Epithelial cell of esophagus (primary cell): ENCODE measurements around the gene CKB.
A peak's percentile ranks its signal among the peaks of the same experiment; 100 is the strongest.

Source experiments
- DNase-seq: peaks from one replicate; pipeline ENCODE4 v3.0.0; 2010; ENCODE audit warnings: low read depth
- H3K4me3 ChIP-seq: 2 replicates; pipeline ENCODE4 v1.5.1; 2011; ENCODE audit warnings: mild to moderate bottlenecking, low read length, control low read depth
- TF ChIP-seq, protein P1 (sequence below): IDR thresholded peaks from 2 replicates; pipeline ENCODE4 v1.5.1; 2011; ENCODE audit warnings: low read depth, mild to moderate bottlenecking, low read length, control low read depth, inconsistent platforms; ENCODE audit not compliant: insufficient read depth; ENCODE audit errors: missing control alignments

Gene CKB

GRCh38 chr14:103522649-103523574 is at the start of gene CKB:
TSS of gene CKB (minus strand) at chr14:103522830. CDS start at chr14:103522493, 337 bp downstream.
- peak within 1 kb of the TSS; percentile 60 for H3K4me3 ChIP-seq
- TF ChIP-seq, protein P1, sequence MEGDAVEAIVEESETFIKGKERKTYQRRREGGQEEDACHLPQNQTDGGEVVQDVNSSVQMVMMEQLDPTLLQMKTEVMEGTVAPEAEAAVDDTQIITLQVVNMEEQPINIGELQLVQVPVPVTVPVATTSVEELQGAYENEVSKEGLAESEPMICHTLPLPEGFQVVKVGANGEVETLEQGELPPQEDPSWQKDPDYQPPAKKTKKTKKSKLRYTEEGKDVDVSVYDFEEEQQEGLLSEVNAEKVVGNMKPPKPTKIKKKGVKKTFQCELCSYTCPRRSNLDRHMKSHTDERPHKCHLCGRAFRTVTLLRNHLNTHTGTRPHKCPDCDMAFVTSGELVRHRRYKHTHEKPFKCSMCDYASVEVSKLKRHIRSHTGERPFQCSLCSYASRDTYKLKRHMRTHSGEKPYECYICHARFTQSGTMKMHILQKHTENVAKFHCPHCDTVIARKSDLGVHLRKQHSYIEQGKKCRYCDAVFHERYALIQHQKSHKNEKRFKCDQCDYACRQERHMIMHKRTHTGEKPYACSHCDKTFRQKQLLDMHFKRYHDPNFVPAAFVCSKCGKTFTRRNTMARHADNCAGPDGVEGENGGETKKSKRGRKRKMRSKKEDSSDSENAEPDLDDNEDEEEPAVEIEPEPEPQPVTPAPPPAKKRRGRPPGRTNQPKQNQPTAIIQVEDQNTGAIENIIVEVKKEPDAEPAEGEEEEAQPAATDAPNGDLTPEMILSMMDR: no peak
- peak; percentile 64 for DNase-seq

DNA sequence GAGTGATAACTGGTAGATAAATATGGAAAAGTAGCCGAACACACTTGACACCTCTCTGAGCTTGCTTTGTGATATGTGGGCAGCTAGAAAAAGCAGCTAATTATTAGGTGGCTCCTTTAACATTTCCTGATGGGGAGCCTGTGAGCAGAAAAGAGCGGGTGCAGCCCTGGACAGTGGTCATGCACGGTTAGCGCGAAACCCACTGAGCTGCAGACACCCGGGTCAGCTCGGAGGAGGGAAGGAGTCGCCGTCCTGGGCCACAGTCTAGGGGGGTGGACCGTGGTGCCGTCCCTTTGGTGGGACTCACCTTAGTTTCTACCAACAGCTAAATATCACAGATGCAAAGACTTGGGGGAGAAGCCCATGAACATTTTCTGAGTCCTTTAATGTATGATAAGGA is 46.8 kb upstream of the CKB start:
- TF ChIP-seq, protein P1: no peak
- no peak for DNase-seq
- H3K4me3 ChIP-seq: no peak overlapping the region

DNA sequence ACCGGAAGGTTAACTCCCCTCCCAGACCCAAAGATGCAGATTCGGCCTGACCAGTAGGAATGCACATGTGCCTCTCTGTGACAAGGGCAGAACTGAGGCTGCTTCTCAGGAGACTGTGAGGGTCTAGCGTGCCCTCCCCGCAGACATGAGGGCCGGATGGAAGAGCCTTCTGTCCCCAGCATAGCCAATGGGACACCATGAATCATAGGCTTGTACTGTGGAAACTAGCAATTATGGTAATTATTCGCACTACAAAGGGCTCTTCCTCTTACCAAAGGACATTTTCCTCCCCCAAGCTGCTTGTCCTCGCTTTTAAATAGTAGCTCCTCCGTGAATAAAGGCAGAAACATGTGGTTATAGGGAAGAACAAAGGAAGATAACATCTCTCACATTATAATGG is 46.3 kb upstream of the CKB start:
- no peak for DNase-seq
- H3K4me3 ChIP-seq: no peak overlapping the region
- TF ChIP-seq, protein P1: no peak

DNA sequence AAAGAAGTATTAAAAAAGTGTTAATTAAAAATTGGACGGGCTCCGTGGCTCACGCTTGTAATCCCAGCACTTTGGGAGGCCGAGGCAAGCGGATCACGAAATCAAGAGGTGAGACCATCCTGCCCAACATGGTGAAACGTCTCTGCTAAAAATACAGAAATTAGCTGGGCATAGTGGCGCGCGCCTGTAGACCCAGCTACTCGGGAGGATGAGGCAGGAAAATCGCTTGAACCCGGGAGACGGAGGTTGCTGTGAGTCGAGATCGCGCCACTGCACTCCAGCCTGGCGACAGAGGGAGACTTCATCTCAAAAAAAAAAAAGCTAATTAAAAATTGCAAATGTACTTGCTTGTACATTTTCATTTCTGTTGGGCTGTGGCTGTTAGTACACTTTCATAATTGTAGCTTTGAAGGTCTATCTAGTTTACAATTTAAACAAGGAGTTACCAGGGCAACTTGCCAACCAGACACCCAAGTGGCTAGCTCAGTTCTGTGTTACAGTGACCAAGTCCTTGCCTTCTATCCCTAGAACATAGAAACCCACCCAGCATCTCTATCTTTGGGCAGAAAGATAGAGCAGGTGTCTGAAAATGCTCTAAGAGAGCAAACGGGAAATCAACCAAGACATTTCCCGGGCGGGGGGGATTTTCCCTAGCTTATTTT is 41.3 kb upstream of the CKB start:
- no peak for DNase-seq
- TF ChIP-seq, protein P1: no peak
- H3K4me3 ChIP-seq: peak overlapping the region; percentile 92

DNA sequence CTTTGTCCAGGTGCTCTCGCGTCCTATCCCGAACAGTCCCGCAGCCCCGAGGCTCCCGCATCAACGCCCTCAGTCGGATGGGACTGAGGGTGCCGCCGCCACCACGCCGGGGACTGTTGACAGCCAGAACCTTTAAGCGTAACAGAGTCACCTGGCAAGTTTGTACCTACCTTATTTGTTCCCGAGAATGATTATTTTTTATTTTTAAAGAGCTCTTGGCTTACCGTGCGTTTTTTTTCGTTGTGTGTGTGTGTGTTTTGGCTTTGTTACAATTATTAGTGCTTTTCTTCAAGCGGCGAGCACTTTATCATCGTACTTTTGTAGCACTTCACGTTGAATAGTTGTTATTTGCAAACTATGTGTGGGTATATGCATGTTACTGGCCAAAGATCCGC is 40.6 kb upstream of the CKB start:
- DNase-seq: no peak
- TF ChIP-seq, protein P1: no peak
- peak overlapping the region; percentile 92 for H3K4me3 ChIP-seq

- TF ChIP-seq, protein P1: no peak
- peak; percentile 86 for DNase-seq
- peak within 1 kb of the TSS; percentile 92 for H3K4me3 ChIP-seq
Measured at GRCh38 chr14:103562429-103563225, 40.0 kb upstream of the CKB start, which contains the start of the genes BAG5 and COA8. TSS of gene BAG5 (minus strand) at chr14:103562657. CDS start at chr14:103561164, 1,493 bp downstream. TSS of gene COA8 (plus strand) at chr14:103562960. CDS start at chr14:103563002, 42 bp downstream.
